ENCODE results near the gene ADCY3. TPM values are rescaled to one million over a fixed set of nuclear protein-coding genes. Genes with fewer than 3 reads are reported as not detected.

Gene ADCY3
- total and polyA plus RNA-seq, 10 donors: 36.5 to 61.5 (median 52.7) TPM

DNA sequence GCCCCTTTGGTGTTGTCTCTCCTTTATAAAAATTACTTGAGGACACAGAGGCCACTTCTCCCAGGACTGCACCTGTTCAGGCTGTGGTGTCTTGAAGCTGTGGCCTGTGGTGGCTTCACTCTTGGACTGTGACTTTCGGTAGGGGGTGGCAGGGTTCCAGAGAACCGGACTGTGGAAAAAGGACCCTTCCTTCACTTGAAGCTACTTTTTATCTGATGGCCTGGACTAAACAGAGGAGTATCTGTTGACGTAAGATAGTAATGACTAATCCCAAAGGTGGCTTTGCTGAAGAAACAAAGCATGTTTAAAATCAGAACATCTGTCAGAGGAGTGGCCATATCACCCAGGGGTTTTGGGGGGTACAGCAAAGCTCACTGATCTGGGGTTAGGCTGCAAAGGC is 66.0 kb downstream of the ADCY3 start:
- Histone ChIP-seq H3K27me3 (replicated peaks in 1 of 7) (no peaks in the 10 kb centered on the region), H3K9me3 (peaks cover 0 to 5% (median 0%) of the 10 kb centered on the region in 8 donors), H3K4me3 (no peak overlapping the region), H3K27ac (peak overlapping the region in 4 of 8 donors; percentile 65 to 73 (median 68)), H3K4me1 (peaks cover 0 to 35% (median 4%) of the 10 kb centered on the region in 6 donors), H3K36me3 (peaks cover 0 to 41% (median 0%) of the 10 kb centered on the region in 6 donors)
- 92 to 100% (median 97%) methylated on average over 3 of the region's 3 CpGs for WGBS, 5 donors
- TF ChIP-seq POLR2A (IDR thresholded peaks at IDR 0.05): no peak
- TF ChIP-seq, protein P1, sequence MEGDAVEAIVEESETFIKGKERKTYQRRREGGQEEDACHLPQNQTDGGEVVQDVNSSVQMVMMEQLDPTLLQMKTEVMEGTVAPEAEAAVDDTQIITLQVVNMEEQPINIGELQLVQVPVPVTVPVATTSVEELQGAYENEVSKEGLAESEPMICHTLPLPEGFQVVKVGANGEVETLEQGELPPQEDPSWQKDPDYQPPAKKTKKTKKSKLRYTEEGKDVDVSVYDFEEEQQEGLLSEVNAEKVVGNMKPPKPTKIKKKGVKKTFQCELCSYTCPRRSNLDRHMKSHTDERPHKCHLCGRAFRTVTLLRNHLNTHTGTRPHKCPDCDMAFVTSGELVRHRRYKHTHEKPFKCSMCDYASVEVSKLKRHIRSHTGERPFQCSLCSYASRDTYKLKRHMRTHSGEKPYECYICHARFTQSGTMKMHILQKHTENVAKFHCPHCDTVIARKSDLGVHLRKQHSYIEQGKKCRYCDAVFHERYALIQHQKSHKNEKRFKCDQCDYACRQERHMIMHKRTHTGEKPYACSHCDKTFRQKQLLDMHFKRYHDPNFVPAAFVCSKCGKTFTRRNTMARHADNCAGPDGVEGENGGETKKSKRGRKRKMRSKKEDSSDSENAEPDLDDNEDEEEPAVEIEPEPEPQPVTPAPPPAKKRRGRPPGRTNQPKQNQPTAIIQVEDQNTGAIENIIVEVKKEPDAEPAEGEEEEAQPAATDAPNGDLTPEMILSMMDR (IDR thresholded peaks at IDR 0.05 in 8 of 11, conservative IDR thresholded peaks at IDR 0.05 in 3 of 11): no peak
- TF ChIP-seq POLR2AphosphoS5 (IDR thresholded peaks at IDR 0.05): no peak
- DNase-seq: no peak
- intact Hi-C loops (cut with DNase I; ENCODE audit: low total_unique reads): no loop called here

DNA sequence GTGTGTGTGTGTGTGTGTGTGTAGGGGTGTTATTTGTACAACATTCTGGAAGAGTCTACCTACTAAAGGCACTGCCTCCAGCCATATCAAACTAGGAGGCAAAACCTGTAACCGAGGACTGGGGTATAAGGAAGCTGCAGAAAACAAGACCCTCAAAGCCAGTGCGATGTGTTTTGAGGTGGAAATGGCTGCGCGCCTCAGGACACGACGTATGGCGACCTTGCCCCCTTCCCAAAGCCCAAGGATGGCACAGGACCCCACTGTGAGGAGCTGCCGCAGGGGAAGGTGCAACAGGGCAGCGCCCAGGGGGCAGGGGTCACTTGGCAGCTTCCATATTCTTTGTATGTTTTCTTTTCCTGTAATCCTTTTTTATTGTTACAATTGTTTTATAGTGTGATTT is 67.0 kb downstream of the ADCY3 start:
- Histone ChIP-seq H3K9me3 (peaks cover 0 to 12% (median 5%) of the 10 kb centered on the region in 8 donors), H3K27me3 (replicated peaks in 1 of 7) (no peaks in the 10 kb centered on the region), H3K36me3 (peaks cover 0 to 36% (median 0%) of the 10 kb centered on the region in 6 donors), H3K4me3 (no peak overlapping the region), H3K4me1 (peaks cover 0 to 34% (median 3%) of the 10 kb centered on the region in 6 donors), H3K27ac (no peak overlapping the region)
- 92 to 96% (median 95%) methylated on average over 9 of the region's 9 CpGs for WGBS, 5 donors
- TF ChIP-seq, protein P1 (IDR thresholded peaks at IDR 0.05 in 8 of 11, conservative IDR thresholded peaks at IDR 0.05 in 3 of 11): no peak
- TF ChIP-seq POLR2A (IDR thresholded peaks at IDR 0.05): no peak
- TF ChIP-seq POLR2AphosphoS5 (IDR thresholded peaks at IDR 0.05): no peak
- intact Hi-C loops (cut with DNase I; ENCODE audit: low total_unique reads): no loop called here
- DNase-seq: peak; percentile 43

DNA sequence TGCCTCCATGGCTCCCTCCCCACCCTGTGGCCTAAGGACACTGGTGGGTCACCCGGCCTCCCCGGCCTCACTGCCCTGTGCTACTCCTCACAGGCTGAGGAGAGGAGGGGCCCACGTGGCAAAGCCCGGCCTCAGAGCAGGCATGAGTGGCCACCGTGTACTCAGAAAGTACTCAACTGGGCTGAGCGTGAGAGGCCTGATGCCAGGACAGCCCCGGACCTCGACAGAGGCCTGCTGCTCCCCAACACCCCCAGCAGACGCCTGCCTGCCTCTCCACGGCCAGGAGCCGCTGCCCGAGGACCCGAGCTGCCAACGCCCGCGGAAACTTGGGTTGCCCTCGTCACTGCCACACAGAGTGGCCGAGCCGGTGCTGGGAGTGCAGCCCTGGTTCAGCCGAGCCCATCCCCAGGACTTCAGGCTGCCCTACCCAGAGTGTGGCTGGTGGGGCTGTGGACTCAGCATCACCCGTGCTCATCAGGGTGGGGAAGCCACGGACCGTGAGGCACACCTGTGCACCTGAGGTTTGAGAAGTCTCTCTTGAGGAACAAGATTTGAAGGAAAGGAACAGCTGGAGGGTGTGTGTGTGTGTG is 67.5 kb downstream of the ADCY3 start:
- no peak for TF ChIP-seq POLR2AphosphoS5 (IDR thresholded peaks at IDR 0.05)
- no peak for TF ChIP-seq POLR2A (IDR thresholded peaks at IDR 0.05)
- TF ChIP-seq, protein P1 (IDR thresholded peaks at IDR 0.05 in 8 of 11, conservative IDR thresholded peaks at IDR 0.05 in 3 of 11): no peak
- Histone ChIP-seq H3K27ac (no peak overlapping the region), H3K27me3 (replicated peaks in 1 of 7) (no peaks in the 10 kb centered on the region), H3K4me1 (peaks cover 0 to 28% (median 1%) of the 10 kb centered on the region in 6 donors), H3K4me3 (no peak overlapping the region), H3K9me3 (peaks cover 0 to 15% (median 6%) of the 10 kb centered on the region in 8 donors), H3K36me3 (peaks cover 0 to 36% (median 0%) of the 10 kb centered on the region in 6 donors)
- peak; percentile 62 for DNase-seq
- intact Hi-C loops (cut with DNase I; ENCODE audit: low total_unique reads): no loop called here
- WGBS, 5 donors: 86 to 96% (median 94%) methylated on average over 3 to 23 of the region's 23 CpGs

DNA sequence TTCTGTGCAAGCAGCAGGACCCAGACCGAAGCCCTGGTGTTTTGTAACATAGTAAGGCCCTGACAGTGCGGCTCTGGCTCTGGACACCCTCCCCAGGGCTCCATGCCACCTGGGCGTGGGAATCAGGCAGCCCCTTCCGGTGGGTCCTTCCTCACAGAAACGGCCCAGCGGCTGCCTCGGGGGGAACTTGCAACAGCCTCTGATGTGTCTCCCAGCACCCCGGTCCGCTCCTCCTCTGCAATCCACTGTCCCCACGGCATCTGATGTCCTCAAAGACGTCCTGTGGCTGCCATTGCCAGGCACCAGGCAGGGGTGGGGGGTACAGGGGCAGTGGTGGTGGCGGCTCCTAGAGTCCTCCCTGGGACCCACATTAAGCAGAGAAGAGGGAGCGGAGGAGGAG is 68.0 kb downstream of the ADCY3 start:
- no peak overlapping the region for H3K4me3 ChIP-seq
- H3K27ac ChIP-seq: no peak overlapping the region
- WGBS, 5 donors: 81 to 98% (median 95%) methylated on average over 4 to 13 of the region's 13 CpGs
- peaks cover 0 to 36% (median 0%) of the 10 kb centered on the region in 6 donors for H3K36me3 ChIP-seq
- intact Hi-C loops (cut with DNase I; ENCODE audit: low total_unique reads): no loop called here
- peaks cover 0 to 15% (median 7%) of the 10 kb centered on the region in 8 donors for H3K9me3 ChIP-seq
- no peak for TF ChIP-seq POLR2AphosphoS5 (IDR thresholded peaks at IDR 0.05)
- TF ChIP-seq, protein P1 (IDR thresholded peaks at IDR 0.05 in 8 of 11, conservative IDR thresholded peaks at IDR 0.05 in 3 of 11): no peak
- no peak for TF ChIP-seq POLR2A (IDR thresholded peaks at IDR 0.05)
- DNase-seq: peak; percentile 65
- no peaks in the 10 kb centered on the region for H3K27me3 ChIP-seq (replicated peaks in 1 of 7)
- H3K4me1 ChIP-seq: peaks cover 0 to 26% (median 1%) of the 10 kb centered on the region in 6 donors
